NCI-H1417 (cell line): ENCODE measurements around the gene INHBB.
"Not testable (repeated sequence)": the region's sequence is repeated elsewhere in the genome, so short reads cannot be mapped to it uniquely, and the experiment has no call there.

Experiments
- DNase-seq, 3 experiments: peaks; one replicate each; lab custom pipeline; 2025; lab: John Stamatoyannopoulos, UW

Gene INHBB

DNA sequence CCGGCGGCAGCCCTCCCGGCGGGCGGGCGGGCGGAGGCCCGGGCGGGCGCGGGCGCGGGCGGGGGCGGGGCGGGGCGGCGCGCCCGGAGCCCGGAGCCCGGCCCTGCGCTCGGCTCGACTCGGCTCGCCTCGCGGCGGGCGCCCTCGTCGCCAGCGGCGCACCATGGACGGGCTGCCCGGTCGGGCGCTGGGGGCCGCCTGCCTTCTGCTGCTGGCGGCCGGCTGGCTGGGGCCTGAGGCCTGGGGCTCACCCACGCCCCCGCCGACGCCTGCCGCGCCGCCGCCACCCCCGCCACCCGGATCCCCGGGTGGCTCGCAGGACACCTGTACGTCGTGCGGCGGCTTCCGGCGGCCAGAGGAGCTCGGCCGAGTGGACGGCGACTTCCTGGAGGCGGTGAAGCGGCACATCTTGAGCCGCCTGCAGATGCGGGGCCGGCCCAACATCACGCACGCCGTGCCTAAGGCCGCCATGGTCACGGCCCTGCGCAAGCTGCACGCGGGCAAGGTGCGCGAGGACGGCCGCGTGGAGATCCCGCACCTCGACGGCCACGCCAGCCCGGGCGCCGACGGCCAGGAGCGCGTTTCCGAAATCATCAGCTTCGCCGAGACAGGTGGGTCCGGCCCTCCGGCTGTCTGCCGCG, at the start of gene INHBB:
Gene INHBB (plus strand): TSS at position 111 of the 641 bp plus-strand sequence. CDS start 53 bp downstream, at position 164.
- peak in 2 of 3 experiments; percentile 72 to 75 for DNase-seq

DNA sequence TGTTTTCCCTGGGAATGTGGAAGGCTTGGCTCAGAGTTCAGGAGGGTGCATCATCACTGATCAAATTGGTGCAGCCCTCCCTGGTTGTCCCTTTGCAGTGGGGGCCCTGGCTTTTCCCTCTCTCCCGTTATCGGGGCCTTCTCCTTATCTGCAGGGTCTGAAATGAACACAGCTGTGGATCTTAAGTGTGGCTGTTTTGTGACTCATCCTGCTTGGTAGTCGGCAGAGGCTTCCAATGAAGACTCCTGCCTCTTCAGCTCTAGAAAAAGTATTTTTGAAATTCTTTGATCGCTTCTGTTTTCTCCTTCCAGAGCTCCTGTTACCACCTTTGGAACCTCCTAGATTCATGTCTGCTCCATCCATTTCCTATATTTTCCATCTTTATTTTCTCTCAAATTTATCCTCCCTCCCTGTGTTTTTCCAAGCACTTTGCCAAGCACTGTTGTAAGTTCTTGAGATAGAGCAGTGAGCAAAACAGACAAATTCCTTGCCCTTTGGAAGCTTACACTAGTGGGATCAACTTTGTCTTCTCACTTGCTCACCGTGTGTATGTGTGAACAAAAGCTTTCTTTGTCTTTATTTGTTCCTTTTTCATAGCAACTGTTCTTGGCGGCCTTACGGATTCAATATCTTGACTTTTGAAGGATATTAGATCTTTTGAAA, 47.6 kb upstream of the INHBB start:
- DNase-seq: no peak

DNA sequence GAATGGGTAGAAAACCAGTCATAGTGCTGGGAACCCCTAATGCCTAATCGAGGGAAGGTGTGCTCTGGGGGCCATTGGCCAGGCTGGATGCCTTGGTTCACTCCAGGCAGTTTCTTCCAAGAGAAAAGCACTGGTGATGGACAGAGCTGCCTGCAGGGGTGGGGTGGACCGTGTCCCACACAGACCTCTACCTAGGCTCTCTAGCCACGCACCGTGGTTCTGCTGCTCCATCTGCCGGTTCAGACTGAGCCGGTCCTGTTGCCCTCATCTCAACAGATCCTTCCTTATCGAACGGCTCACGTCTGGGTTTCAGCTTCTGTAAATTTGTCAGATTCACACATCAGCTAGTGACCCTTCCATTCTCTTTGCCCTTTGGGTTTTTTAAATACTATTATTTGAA, 46.9 kb upstream of the INHBB start:
- no peak for DNase-seq

DNA sequence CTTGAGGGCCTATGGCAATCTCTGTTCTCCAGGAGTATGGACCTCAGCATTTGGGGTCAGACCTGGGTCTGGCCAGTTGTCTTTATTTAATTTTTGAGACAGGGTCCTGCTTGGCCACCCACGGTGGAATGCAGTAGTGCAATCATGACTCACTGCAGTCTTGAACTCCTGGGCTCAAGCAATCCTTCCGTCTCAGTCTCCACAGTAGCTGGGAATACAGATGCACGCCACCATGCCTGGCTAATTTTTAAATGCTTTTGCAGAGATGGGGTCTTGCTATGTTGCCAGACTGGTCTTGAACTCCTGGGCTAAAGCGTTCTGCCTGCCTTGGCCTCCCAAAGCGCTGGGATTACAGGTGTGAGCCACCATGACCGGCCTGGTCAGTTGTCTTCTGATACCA, 46.4 kb upstream of the INHBB start:
- DNase-seq: no peak

DNA sequence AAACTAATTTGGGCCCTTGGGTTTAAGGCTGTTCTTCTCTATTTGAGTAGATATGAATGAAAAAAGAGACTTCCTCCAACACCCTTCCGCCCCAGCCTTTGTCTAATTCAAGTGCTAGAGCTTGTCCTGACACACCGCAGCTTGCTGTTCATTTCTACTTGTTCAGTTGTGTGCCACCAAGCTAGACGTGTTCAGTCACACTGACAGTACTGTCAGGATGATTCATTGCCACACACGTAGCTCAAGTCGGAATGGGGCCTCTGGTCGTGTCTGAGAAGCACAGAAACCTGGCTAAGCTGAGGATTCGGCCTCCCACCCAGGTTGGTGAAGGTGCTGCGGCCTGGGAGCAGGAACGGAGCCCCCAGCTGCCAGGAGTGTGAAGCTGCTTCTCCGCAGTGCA, 45.6 kb upstream of the INHBB start:
- DNase-seq: no peak

DNA sequence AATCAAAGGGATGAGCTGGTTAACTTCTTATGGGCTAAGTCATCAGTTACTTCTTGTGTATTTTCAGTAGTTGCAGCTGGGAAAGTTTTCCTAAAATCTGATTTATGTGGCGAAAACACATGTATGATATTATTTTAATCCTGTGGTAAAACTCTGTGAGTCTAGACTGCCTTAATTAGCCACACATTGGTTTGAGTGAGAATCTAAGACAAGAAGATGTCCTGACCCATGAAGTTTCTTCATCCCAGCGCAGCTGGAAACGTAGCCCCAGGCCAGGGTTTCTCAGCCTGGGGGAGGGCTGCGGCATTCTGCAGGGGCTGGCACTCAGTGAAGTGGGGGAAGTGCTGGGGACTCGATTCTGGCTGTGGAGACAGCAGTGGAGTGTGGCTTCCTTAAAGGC, 44.7 kb upstream of the INHBB start:
- DNase-seq: no peak

DNA sequence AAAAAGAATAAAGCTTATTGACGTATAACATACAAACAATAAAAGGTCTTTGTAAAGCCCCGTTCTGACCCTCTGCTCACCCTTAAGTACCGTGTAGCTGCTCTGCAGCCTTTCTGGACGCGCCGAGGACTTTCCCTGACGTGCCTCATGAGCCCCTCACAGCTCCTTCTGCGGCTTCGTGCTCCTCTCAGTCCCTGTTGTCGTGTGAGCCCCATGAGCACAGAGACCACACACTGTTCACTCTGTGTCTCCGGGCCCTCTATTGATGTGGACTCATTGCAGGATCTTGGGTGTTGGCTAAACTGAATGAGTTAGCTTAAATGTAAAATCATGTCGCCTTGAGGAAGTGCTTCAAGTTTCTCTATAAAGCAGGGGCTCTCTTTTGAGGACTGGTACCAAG, 43.6 kb upstream of the INHBB start:
- DNase-seq: no peak

DNA sequence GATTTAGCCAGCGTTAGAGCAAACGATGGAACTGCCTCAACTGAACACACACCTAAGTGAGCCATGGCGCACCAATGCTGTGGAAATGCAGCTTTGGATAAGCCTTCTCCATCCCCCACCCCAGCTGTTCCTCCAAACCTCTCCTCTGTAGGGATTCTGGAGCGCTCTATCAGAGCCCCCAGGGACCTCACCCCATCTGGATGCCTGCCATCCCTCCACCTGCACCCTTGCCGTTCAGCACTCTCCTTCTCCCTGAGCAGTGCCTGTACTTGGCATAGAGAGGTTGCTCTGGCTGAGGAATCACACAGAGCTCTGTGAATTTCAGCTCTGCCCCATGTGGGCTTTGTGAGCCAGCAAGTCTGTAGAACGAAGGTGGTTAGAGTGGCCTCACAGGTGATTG, 42.8 kb upstream of the INHBB start:
- DNase-seq: no peak

DNA sequence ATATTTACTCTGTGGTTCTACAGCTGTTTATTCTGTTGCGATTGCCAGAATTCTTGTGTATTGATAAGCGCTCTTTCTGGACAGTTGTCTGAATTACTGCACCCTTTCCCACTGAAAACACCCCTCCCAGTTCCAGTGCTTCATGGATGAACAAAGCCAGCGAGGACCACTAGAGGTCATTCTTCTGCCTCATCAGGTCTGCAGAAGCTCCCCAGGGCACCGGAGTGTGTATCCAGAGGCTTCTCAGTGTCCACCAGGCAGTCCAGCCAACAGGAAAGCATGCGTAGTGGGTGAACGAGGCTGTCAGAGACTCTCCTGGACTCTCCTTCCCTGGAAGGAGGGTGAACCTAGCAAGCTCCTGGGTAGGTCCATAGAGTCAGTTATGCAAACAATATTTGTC, 40.6 kb upstream of the INHBB start:
- peak in 2 of 3 experiments; percentile 27 to 55 for DNase-seq

DNA sequence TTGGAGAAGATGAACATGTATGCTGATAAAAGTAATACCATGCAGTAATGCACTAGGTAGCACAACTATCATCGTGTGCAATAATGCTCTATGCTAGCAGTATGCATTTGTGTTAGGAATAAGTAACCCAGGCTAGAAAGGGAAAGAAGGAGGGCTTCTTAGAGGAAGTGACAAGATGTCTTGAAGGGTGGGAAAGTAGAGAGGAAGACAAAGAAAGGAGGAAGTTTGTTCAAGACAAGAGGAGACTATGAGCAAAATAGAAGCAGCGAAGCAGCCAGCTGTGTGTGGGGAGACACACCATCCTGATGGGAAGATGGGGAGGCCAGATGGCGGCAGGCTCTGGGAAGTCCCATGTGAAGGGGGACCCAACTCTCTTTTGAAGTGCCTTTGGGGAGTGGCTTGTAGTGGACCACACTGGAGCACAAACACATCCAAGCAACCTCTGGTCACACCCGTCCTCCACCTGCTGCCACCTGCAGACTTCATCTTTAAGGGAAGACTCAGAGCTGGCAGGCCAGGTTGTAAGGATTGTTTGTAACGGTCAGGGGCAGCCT, 39.9 kb upstream of the INHBB start:
- DNase-seq: no peak

DNA sequence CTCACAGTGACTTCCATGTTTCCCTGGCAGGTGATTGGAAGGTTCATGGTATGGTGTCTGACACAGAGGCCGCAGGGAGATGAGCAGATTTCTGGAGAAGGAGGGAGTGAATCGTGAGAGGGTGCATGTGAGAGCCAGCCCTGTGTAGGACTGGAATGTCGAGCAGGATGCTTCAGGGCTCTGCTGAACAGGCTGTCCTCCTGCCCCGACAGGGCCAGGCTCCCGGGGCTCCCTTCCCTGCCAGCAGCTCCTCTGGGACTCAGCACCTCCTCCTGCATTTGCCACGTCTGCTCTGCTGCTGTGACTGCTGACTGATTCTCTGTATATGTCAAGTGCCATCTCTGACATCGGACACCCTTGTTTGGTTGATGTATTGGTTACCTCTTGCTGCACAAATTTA, 38.5 kb upstream of the INHBB start:
- DNase-seq: peak in 1 of 3 experiments; percentile 1

DNA sequence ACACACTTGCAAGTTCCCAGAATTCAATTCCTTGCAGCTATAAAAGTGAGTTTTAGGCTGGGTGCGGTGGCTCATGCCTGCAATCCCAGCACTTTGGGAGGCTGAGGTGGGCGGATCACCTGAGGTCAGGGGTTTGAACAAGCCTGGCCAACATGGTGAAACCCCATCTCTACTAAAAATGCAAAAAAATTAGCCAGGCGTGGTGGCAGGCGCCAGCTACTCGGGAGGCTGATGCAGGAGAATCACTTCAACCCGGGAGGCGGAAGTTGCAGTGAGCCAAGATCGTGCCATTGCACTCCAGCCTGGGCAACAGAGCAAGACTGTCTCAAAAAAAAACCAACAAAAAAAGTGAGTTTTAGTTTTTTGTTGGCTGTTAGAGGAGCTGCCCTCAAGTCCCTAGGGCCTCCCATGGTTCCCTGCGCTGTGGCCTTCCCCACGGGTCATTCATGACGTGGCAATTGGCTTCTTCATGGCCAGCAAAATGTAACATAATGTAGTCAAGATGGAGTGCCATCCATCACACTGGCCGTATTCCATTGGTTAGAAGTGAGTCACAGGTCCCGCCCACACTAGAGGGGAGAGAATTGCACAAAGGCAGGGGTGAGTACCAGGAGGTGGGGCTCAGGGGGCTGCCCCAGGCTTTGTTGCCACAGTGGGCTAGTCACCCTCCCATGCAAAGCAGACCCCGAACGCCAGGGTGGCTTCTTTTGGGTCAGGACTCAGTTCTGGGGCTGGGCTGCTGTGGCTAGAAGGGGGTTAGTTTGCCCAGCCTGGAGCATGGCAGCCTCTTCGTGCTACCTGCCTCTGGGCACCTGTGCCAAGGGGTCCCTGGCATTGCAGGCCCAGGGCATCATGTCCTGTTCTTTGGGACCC, 37.7 kb upstream of the INHBB start:
- no peak for DNase-seq

DNA sequence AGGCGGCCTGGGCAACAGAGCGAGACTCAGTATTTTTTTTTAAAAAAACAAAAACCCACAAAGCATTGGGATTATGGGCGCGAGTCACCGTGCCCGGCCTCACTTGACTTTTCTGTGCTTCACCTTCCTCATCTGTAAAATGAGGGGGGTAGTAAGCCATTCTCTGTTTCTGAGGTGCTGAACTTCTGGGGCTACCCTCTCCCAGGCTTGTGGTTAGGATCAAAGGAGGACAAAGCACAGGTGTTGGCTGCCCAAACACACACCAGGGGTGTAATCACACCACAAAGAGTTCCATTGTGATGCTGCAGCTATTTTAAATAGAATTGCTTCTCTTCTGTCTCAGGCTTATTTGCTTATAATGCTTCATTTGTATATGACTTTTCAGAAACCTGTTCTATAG, 35.8 kb upstream of the INHBB start:
- DNase-seq: peak in 2 of 3 experiments; percentile 10 to 59

DNA sequence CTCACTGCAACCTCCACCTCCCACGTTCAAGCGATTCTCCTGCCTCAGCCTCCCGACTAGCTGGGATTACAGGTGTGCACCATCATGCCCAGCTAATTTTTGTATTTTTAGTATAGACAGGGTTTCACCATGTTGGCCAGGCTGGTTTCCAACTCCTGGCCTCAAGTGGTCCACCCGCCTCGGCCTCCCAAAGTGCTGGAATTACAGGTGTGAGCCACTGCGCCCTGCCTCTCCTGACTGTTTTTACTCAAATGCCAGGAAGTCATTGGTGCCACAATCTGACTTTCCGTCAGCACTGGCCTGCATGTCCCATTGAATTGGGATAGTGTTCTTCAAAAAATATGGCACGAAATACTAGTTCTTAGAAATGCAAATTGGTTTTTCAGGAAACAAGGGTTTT, 35.1 kb upstream of the INHBB start:
- not testable (repeated sequence) for DNase-seq

DNA sequence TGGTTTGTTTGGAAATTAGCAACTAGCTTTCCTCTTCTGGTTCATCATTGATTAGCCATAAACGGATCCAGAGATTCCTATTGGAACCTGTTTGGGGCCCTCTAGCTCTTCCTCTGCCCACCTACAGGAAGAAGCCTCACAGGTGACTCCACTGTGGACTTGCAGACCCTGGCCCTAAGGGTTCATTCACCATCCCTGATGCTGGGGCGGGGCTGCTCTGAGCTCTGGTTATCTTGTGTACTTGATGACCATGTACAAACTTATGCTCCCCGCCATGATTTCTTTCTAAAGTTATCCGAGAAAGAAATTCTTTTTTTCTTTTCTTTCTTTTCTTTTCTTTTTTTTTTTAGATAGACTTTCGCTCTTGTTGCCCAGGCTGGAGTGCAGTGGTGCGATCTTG, 33.9 kb upstream of the INHBB start:
- DNase-seq: no peak

DNA sequence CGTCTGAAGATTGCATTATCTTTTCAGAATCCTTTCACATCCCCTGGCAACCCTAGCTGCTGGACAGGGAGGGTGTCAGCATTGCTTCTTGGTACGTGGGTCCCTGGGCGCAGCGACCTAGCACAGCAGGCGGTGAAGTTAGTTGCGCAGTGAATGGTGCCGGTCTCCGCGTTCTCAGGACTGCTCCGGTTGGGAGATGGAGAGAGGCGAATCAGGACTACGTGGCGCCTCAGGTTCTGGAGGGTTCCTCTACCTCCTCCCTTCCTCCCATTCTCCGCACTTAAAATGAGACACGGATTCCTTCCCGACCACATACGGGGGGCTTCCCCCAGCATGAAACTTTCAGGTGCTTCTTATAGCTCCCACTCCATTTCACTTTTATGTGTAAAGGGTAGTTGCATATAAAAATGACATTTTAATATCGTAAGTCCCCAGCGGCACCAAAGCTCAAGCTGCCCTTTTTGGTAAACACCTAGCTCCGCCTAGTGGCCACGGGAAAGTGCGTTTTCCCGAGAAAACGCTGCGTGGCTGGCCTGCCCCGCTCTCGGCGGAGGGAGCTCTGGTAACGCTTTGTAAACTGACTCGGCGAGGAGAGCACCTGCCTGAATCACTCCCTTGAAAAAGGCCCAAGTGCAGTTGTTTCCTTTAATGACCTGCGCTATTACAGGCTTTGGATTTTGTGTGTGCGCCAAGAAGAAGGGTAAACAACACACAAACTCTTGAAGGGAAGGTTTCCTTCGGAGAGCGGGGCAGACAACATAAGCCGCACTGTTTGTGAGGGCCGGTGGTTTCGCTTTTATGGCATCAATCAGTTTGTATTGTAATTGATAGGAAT, 32.9 kb upstream of the INHBB start:
- peak; percentile 82 to 93 (median 84) for DNase-seq

DNA sequence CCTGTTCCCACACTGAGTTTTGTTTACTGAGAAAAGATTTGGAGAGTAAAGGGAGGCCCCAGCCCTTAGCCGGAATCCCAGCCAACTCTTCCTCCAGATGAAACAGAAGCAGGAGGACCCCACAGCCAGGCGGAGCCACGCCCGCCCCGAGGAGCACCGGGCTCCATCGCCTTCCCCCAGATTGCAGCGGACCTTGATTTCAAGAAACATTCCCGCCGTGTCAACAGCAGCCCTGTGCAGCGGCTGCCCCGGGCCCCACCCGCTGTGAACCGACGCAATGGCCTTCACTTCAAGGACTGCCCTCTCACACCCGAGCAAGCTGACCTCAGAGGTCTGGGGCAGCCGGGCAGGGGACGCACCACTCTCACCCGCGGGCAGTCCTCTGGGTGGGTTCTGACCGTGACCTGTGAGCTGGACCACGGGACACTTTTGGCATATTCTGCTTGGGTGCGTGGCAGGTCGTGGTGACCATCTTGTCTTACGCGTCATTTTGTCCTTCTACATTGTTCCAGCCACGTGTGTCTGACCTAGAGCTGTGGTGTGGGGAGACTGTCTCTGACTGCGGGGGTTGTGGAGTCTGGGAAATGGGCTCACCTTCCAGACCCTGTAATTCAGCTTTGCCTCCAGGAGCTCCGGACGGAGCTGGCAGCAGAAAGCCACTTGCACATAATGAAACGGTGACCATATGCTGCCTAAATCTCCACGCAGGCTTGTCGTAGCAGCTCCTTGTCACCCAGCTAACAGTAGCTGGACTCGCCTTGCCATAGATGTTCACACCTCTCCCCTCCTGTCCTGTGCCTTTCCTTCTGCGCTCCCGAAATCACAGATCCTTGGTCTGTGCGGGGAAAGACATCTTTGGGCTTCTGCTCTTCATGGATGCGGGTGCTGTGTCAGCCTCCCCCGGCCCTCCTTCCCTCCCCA, 32.0 kb upstream of the INHBB start:
- DNase-seq: peak in 1 of 3 experiments; percentile 36

DNA sequence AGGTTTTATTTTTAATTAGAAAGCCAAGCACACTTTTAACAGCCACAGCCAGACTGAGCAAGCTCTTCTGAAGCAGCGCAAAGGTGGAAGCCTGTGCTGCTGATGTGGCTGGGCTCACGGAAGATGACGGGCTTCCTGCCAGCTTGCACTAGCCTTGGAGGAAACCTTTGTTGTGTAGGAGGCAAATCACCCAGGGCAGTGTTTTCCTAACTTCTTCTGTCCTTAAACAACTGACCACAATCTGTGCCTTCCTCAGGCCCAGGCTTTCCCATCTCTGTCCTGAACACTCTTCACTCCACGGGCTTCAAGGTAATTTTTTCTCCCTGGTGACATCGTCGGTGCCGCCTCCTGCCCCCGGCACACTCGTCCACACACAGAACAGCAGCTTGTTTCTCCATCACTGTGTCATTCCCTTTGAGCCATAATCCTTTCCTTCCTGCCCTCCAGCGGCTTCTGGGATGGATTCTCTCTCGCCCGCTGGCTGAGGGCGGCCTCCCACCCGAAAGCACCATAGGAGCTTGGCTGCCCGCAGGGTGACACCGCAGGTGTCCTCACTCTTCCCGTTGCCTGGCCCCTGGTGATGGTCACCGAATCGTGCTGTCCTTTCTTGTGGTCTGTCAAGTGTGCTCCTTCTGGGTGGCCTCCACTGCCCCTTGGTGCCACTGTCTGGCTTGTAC, 31.1 kb upstream of the INHBB start:
- DNase-seq: peak in 1 of 3 experiments; percentile 14

DNA sequence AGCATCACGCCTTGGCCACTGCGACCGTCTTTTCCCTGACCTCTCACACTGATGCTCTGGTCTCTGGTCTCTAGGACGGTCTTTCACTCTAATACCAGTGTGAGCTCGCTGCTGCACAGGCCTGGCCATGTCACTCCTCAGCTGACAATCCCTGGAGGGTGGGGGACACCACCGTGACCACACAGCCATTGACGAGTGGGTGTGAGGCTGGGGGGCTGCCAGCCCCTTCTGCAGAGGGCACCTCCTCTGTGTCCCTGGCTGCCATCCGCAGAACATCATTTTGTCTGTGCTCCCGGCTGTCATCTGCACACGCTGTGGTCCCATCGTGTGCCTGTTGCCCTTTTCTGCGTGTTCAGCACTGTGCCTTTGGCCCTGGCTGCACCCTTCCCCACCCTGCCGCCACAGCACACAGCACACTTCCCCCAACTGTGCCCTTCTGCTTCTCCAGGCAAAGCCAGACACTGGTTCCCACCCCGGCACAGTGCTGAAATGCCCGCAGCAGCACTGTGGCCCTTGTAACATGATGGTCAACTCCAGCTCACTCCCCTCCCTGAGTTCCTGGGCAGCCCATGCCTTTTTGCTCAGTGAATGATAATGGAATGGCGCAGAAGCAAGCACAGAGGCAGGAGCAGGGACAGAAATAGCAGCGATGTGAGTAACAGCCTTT, 30.4 kb upstream of the INHBB start:
- DNase-seq: no peak
